ENCODE results near the gene KRT83. TPM values are rescaled to one million over a fixed set of nuclear protein-coding genes. Genes with fewer than 3 reads are reported as not detected.

The KRT83 gene
- total and polyA plus RNA-seq, 2 of the 13 experiments (the other 11 are each of a cell fraction or from before 2014, with no cell fraction given): not detected

GRCh38 chr12:52266514-52266913 is 54.7 kb downstream of the KRT83 start:
- intact Hi-C loops (cut with micrococcal nuclease; ENCODE audit: unreplicated experiment) (no loop called here), in situ Hi-C loops (cut with HindIII; ENCODE audit: extremely low pct_ligation_motif_present, low pct_unique_long_range_greater_than_20kb) (no loop called here)
- Histone ChIP-seq H3K4me3 (replicated peaks in 1 of 3; ENCODE audit: insufficient read depth in 1 of 3, low read depth in 2 of 3, low read length in 3 of 3) (no peak overlapping the region), H3K36me3 (replicated peaks in 1 of 2; ENCODE audit: control insufficient read depth in 1 of 2, insufficient read depth in 2 of 2, low read length in 2 of 2) (no peaks in the 10 kb centered on the region), H2AFZ (ENCODE audit: low read length) (no peak overlapping the region), H3K9me3 (ENCODE audit: low read length) (peaks cover 12% of the 10 kb centered on the region), H3K79me2 (ENCODE audit: insufficient read depth, low read length) (no peaks in the 10 kb centered on the region), H3K9ac (ENCODE audit: insufficient read depth, low read depth, low read length) (no peak overlapping the region), H3K27ac (ENCODE audit: extremely low read length, insufficient read depth, low read length) (no peak overlapping the region), H3K4me2 (ENCODE audit: low read depth, low read length) (no peak overlapping the region), H3K27me3 (ENCODE audit: control insufficient read depth in 1 of 2, insufficient read depth in 2 of 2, low read length in 2 of 2) (no peaks in the 10 kb centered on the region; a peak in 3 of 5 replicates), H3K4me1 (ENCODE audit: insufficient read depth, low read length) (no peaks in the 10 kb centered on the region), H4K20me1 (ENCODE audit: insufficient read depth, low read length) (no peaks in the 10 kb centered on the region)
- 0% methylated on average over 2 of the region's 2 CpGs for WGBS (ENCODE audit: low lambda C conversion rate)
- ChIA-PET CTCF (ENCODE audit: low intra/inter-chr PET ratio, low total read pairs) (no interaction called here), POLR2A (no interaction called here)
- TF ChIP-seq ZNF17 (CRISPR knock-in tag; IDR thresholded peaks at IDR 0.05) (no peak), ZNF337 (CRISPR knock-in tag; IDR thresholded peaks at IDR 0.05; ENCODE audit: borderline replicate concordance, low read depth) (no peak), ZNF740 (CRISPR knock-in tag; IDR thresholded peaks at IDR 0.05) (no peak), MAFG (CRISPR knock-in tag; IDR thresholded peaks at IDR 0.05) (no peak), ZBTB33 (CRISPR knock-in tag; IDR thresholded peaks at IDR 0.05) (no peak), CBX5 (CRISPR knock-in tag; IDR thresholded peaks at IDR 0.05; ENCODE audit: borderline replicate concordance) (no peak), ZNF326 (CRISPR knock-in tag; IDR thresholded peaks at IDR 0.05; ENCODE audit: borderline replicate concordance) (no peak)
- no peak for FAIRE-seq
- no peak for ATAC-seq
- DNase-seq (ENCODE audit: low spot score): no peak
- BruUV-seq (replicated peaks): no TSS peak

GRCh38 chr12:52264435-52264825 is 56.8 kb downstream of the KRT83 start:
- Histone ChIP-seq H3K9ac (ENCODE audit: insufficient read depth, low read depth, low read length) (no peak overlapping the region), H3K9me3 (ENCODE audit: low read length) (peaks cover 12% of the 10 kb centered on the region), H4K20me1 (ENCODE audit: insufficient read depth, low read length) (no peaks in the 10 kb centered on the region), H2AFZ (ENCODE audit: low read length) (no peak overlapping the region), H3K4me1 (ENCODE audit: insufficient read depth, low read length) (no peaks in the 10 kb centered on the region), H3K4me3 (replicated peaks in 1 of 3; ENCODE audit: insufficient read depth in 1 of 3, low read depth in 2 of 3, low read length in 3 of 3) (no peak overlapping the region), H3K79me2 (ENCODE audit: insufficient read depth, low read length) (no peaks in the 10 kb centered on the region), H3K27ac (ENCODE audit: extremely low read length, insufficient read depth, low read length) (no peak overlapping the region), H3K36me3 (replicated peaks in 1 of 2; ENCODE audit: control insufficient read depth in 1 of 2, insufficient read depth in 2 of 2, low read length in 2 of 2) (no peaks in the 10 kb centered on the region), H3K27me3 (ENCODE audit: control insufficient read depth in 1 of 2, insufficient read depth in 2 of 2, low read length in 2 of 2) (peaks cover 0 to 2% of the 10 kb centered on the region in 2 experiments; a peak in 2 of 5 replicates), H3K4me2 (ENCODE audit: low read depth, low read length) (no peak overlapping the region)
- ChIA-PET CTCF (ENCODE audit: low intra/inter-chr PET ratio, low total read pairs) (no interaction called here), POLR2A (no interaction called here)
- BruUV-seq (replicated peaks): no TSS peak
- no peak for ATAC-seq
- DNase-seq (ENCODE audit: low spot score): no peak
- FAIRE-seq: no peak
- intact Hi-C loops (cut with micrococcal nuclease; ENCODE audit: unreplicated experiment): no loop called here
- in situ Hi-C loops (cut with HindIII; ENCODE audit: extremely low pct_ligation_motif_present, low pct_unique_long_range_greater_than_20kb): no loop called here
- TF ChIP-seq ZSCAN12 (CRISPR knock-in tag; IDR thresholded peaks at IDR 0.05) (no peak), ZNF615 (CRISPR knock-in tag; IDR thresholded peaks at IDR 0.05; ENCODE audit: borderline replicate concordance) (no peak), ZNF225 (CRISPR knock-in tag; IDR thresholded peaks at IDR 0.05) (no peak), ELF1 (CRISPR knock-in tag; IDR thresholded peaks at IDR 0.05) (no peak), ATRX (CRISPR knock-in tag; IDR thresholded peaks at IDR 0.05; ENCODE audit: borderline replicate concordance) (no peak), SAP130 (CRISPR knock-in tag; IDR thresholded peaks at IDR 0.05; ENCODE audit: low read depth) (no peak), ZSCAN31 (CRISPR knock-in tag; IDR thresholded peaks at IDR 0.05; ENCODE audit: low read depth) (no peak)
- 86% methylated on average over 2 of the region's 2 CpGs for WGBS (ENCODE audit: low lambda C conversion rate)

All from HepG2 (cell line).